HG03469 (cell line): ENCODE results near the gene EDA2R.

ENCODE experiments used
- ATAC-seq: cut with Tn5 transposase; IDR thresholded peaks from one replicate; pipeline ENCODE4 v1.9.1; 2021; ENCODE audit warnings: mild to moderate bottlenecking, moderate library complexity, moderate number of reproducible peaks; ENCODE audit not compliant: unreplicated experiment

Gene EDA2R, protein sequence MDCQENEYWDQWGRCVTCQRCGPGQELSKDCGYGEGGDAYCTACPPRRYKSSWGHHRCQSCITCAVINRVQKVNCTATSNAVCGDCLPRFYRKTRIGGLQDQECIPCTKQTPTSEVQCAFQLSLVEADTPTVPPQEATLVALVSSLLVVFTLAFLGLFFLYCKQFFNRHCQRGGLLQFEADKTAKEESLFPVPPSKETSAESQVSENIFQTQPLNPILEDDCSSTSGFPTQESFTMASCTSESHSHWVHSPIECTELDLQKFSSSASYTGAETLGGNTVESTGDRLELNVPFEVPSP

DNA sequence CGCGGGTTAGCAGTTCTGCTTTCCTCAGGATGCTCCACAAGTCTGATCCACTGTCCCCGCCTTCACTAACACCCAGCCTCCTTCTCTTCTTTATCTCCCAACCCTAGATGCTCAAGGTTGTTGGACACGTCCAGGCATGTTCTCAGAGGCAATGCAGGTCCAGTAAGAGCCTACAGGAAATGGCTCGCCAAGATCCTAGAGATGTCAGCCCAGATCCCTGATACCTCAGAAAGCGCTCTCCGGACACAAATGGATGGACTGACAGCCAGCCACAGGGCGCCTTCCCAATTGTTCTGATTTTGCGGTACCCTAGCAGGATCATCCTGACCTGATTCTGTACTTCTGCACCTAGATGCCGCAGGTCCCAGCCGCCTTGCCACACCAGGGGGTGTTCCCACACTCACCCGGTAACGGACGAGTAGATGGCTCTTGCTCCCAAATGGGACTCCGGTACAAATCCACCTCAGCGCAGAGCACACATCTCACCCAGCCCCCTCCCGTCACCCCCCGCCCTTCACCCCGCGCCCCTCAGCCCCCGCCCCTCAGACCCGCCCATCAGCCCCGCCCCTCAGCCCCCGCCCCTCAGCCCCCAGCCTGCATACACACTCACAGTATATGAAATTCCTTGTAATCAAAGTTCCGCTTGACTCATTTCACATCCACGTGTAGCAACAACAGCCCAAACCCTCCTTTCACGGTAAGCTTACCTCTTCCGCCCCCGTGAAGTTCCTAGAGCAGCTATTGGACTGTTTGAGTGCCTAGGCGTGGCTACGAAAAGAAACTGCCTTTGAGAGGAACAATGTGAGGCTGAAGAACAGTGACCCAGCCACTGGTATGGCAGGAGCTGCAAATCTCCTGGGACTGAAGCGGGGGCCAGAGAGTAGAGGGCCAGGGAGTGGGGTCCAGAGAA lies at the start of gene EDA2R:
Gene EDA2R (minus strand): TSS at position 488 of the 910 bp plus-strand sequence. CDS start 23,058 bp downstream, outside the sequence.
- ATAC-seq = peak; percentile 96

- no peak for ATAC-seq
Observed at GRCh38 chrX:66684196-66684595, 45.3 kb upstream of the EDA2R start.

- ATAC-seq = no peak
Observed at GRCh38 chrX:66680451-66680850, 41.6 kb upstream of the EDA2R start.

GRCh38 chrX:66677430-66677829 lies 38.6 kb upstream of the EDA2R start:
- ATAC-seq = no peak

GRCh38 chrX:66676990-66677389 lies 38.1 kb upstream of the EDA2R start:
- no peak for ATAC-seq

GRCh38 chrX:66676413-66676812 lies 37.5 kb upstream of the EDA2R start:
- no peak for ATAC-seq

DNA sequence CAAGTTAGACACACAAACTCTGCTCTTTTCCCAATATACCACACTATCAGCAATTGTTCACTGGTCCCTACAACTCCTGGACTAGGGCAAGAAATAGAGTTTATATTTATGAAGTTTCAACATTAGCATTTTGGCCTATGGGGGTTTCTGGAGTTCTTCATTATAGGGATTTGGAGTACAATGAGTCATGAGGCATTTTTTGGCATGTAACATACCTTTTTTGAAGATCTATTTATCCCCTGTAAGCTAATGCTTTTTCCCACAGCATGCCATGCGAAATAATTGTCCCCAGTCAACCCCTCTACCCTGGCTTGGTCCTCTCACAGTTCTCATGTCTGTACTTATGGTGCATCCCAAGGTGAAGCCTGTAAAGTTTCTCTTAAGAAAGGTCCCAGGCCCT lies 36.7 kb upstream of the EDA2R start:
- ATAC-seq = no peak

DNA sequence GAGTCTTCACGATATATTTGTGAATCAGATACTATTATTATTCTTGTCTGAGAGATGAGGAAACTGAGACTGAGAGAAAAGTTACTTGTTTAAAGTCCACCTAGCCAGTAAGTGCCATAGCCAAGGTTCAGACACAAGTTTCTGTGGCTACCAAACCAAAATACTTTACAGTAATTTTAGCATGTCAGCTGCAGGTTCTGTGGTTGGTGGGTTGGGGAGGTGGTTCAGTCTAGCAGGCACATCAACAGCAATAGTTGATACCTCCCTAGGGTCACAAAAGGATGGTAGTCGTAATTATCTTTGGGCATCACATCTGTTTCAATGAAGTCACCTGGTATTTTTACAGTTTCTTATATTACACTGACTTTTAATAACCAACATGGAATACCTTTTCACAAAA lies 35.6 kb upstream of the EDA2R start:
- ATAC-seq = no peak

- no peak for ATAC-seq
Observed at GRCh38 chrX:66672106-66672505, 33.2 kb upstream of the EDA2R start.

DNA sequence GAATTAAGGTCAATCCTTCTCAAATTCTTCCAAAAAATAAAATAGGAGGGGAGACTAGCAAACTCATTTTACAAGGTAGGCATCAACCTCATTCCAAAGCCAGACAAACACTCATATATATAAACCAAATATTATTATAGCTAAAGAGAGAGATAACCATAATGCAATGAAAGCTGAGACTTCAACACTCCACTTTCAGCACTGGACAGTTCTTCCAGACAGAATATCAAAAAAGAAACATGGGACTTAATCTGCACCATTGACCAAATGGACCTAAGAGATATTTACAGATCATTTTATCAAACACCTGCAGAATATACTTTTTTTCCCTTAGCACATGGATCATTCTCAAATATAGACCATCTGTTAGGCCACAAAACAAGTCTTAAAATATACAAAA lies 15.5 kb upstream of the EDA2R start:
- ATAC-seq = no peak

DNA sequence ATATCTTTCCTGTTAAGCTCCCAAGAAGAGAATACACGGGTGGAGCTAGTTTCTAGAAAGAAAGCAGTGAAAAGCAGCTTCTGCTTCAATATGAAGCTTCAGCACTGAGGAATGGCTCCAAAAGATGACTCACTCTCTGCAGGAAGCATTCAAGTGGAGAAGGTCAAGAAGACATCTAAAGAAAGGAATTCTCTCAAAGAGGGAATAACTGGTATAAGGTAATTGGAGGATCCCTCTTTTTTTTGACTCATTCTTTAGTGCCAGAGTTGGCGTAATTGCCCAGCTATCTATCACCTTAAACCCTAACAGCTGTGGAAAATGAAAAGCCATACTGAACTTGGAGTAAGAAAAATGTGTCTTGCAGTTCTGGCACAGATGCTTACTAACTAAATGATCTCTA lies 3.5 kb downstream of the EDA2R start:
- ATAC-seq = no peak

DNA sequence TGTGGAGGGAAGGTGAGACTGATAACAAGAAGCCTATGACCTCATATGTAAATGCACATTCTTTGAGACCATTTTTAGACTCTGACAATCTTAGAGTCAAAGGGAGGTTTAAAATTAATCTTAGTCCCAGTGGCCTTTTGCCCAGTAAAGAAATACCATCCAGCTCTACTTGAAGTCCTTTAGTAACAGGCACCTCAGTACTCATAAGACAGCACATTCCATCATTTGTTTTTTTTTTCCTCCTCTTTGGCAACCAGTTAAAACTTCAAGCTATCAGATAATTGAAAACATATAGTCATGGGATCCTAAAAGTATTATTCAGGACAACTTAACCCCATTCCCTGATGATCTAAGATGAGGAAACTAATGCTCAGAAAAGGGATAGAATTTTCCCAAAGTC lies 4.6 kb downstream of the EDA2R start:
- no peak for ATAC-seq

- ATAC-seq = no peak
Observed at GRCh38 chrX:66633541-66633940, 5.3 kb downstream of the EDA2R start.

DNA sequence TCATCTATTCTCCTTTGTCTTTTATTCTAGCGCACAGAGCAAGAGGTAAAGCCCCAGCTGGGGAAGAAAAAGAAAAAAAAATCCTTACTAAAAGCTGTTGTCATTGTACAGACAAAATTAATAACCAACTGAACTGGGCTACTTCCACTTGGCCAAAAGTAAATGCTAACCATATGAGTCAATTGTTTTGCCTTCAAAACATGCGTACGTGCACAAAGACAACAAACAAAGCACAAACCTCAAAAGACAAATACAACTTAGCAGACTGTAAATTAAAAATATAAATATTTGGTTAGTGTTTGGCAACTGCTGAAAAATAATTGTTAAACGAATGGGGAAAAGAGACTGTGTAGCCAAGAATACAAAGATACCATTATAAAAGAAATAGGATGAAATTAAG lies 5.9 kb downstream of the EDA2R start:
- ATAC-seq = no peak

DNA sequence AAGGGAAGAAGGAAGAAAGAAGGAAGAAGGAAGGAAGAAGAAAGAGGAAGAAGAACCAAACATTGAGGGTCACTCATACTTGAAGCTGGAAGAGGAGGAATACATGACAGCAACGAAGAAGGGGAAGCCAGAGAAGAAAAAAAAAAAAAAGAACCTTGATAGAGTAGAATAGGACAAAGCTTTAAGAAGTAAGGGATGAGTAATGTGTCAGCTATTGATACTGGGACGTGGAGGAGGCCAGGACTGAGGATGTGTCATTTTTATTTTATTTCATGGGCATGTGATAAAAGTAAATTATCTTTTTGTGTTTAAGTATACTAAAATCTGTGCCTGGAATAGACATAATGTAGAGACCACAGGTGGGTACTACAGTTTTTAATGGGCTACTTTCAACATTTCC lies 6.4 kb downstream of the EDA2R start:
- ATAC-seq = no peak

DNA sequence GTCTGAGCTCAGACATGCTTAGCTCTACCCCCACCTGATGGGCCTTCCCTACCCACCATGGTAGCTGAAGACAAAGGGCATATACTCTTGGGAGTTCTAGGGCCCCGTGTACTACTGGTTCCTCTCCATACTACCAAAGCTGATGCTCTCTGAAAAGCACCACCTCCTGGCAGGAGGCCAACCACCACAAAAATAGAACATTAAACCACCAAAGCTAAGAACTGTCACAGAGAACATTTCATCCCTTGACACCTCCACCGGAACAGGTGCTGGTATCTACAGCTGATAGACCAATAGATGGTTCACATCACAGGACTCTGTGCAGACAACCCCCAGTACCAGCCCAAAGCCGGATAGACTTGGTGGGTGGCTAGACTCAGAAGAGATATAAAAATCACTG lies 13.4 kb downstream of the EDA2R start:
- ATAC-seq = peak; percentile 78

GRCh38 chrX:66622209-66622608 lies 16.7 kb downstream of the EDA2R start:
- no peak for ATAC-seq

DNA sequence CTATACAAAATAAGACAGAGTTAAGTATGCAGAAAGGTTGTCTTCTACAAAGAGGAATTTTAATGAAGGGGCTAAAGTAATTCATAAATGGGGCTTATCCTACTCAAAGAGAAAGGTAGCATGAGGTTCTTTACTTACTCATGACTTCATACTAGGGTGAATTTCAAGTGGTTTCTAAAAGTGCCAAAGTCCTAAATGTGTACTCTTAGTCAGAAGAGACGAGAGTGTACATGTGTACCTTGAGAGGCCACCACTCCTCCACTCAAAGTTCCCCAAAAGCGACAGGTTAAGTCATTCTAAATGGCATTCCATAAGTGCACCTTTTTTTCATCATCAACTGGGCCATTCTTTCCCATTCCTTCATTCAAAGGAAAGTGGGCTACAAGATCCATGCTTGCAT lies 21.9 kb downstream of the EDA2R start:
- ATAC-seq = no peak

DNA sequence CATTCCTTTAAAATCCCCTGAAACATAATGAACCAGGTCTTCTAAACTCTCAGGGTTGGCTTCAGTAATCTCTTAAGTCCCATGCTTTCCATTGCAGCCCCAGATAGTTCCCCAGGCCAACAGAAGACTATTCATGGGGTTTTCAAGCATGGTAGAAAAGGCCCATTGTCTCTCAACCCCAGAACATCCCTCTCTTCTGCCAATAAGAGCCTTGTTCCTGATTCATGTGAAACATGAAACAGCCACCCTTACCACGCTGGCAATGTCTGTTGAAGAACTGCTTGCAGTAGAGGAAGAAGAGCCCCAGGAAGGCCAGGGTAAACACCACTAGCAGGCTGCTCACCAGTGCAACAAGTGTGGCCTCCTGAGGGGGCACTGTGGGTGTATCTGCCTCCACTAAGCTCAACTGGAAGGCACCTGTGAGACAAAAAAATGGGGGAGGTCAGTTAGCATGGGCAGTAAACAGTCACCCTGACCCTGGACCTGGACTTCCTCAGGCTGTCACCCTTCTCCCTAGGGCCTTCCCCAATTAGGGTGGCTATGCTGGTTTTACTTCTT lies 36.4 kb downstream of the EDA2R start:
- ATAC-seq = no peak

DNA sequence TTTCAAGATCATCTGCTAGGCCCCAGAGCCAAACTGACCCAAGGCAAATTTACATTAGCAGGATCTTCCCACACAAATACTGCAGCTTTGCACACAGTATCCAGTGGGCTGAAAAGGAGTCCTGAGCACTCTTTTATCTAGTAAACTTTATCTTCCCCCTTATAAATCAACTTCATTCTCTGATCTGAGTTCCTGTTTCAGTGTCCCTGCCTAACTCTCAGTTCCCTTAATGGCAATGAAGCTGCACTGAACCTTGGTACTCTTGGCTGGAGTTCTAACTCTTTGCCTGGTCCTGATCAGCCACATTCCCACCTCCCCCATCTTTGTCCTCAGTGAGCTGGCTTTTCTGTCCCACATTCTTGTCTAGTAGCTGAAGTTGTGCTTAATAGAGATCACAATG lies 37.4 kb downstream of the EDA2R start:
- no peak for ATAC-seq

GRCh38 chrX:66579219-66579618 lies 59.7 kb downstream of the EDA2R start:
- ATAC-seq = no peak

DNA sequence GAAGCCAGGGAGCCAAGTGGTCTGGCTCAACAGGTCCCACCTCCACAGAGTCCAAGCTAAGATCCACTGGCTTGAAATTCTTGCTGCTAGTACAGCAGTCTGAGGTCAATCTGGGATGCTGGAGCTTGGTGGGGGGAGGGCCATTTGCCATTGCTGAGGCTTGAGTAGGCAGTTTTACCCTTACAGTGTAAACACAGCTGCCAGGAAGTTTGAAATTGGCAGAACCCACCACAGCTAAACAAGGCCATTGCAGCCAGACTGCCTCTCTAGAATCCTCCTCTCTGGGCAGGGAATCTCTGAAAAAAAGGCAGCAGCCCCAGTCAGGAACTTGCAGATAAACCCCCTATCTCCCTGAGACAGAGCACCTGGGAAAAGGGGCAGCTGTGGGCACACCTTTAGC lies 84.9 kb downstream of the EDA2R start:
- ATAC-seq = no peak
